ENCODE data around the gene DNAH1. TPM values are rescaled to one million over a fixed set of nuclear protein-coding genes. Genes with fewer than 3 reads are reported as not detected.

Gene DNAH1
- total and polyA plus RNA-seq, 2 donors from 2014 or later = 1.7 to 12.1 TPM

DNA sequence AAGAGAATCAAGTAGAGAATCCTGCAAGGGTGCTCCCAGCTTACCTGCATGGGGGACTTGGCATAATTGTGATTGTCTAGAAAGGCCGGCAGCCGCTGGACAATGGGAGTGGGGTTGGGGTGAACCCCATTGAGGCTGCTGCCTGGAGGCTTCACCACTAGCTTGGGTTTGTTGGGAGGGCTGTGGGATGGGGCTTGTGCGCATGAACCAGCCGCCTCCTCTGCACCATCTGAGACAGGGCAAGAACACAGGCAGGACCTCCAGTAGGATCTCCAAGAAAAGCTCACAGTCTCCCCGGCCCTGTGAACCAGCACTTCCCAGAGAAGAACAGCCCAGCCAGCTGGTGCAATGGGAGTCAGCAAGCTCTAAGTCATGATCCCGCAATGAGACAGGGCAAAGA lies 88.9 kb downstream of the DNAH1 start:
- Histone ChIP-seq H3K9ac (ENCODE audit: low read length in 3 of 3) (no peak overlapping the region), H3K4me1 (ENCODE audit: control insufficient read depth in 2 of 3, insufficient read depth in 2 of 3, low read depth in 1 of 3, low read length in 3 of 3) (peaks cover 6 to 14% (median 10%) of the 10 kb centered on the region in 3 donors), H3K4me3 (ENCODE audit: low read length in 3 of 3) (no peak overlapping the region), H3K27me3 (ENCODE audit: control insufficient read depth, insufficient read depth, low read length) (no peaks in the 10 kb centered on the region), H3K9me3 (ENCODE audit: control insufficient read depth in 2 of 3, insufficient read depth in 1 of 3, low read length in 3 of 3) (no peaks in the 10 kb centered on the region), H3K36me3 (ENCODE audit: control insufficient read depth in 2 of 3, insufficient read depth in 3 of 3, low read length in 3 of 3) (peaks cover 0 to 69% (median 43%) of the 10 kb centered on the region in 3 donors), H3K27ac (ENCODE audit: low read depth in 2 of 2, low read length in 2 of 2) (no peak overlapping the region)
- DNase-seq (peak in 2 of 5 donors; percentile 30 to 43), FAIRE-seq (no peak)
- intact Hi-C loops (cut with DNase I) = no loop called here
- TF ChIP-seq, protein P1, sequence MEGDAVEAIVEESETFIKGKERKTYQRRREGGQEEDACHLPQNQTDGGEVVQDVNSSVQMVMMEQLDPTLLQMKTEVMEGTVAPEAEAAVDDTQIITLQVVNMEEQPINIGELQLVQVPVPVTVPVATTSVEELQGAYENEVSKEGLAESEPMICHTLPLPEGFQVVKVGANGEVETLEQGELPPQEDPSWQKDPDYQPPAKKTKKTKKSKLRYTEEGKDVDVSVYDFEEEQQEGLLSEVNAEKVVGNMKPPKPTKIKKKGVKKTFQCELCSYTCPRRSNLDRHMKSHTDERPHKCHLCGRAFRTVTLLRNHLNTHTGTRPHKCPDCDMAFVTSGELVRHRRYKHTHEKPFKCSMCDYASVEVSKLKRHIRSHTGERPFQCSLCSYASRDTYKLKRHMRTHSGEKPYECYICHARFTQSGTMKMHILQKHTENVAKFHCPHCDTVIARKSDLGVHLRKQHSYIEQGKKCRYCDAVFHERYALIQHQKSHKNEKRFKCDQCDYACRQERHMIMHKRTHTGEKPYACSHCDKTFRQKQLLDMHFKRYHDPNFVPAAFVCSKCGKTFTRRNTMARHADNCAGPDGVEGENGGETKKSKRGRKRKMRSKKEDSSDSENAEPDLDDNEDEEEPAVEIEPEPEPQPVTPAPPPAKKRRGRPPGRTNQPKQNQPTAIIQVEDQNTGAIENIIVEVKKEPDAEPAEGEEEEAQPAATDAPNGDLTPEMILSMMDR (IDR thresholded peaks at IDR 0.05; ENCODE audit: borderline replicate concordance, extremely low read depth, insufficient read depth) = no peak

DNA sequence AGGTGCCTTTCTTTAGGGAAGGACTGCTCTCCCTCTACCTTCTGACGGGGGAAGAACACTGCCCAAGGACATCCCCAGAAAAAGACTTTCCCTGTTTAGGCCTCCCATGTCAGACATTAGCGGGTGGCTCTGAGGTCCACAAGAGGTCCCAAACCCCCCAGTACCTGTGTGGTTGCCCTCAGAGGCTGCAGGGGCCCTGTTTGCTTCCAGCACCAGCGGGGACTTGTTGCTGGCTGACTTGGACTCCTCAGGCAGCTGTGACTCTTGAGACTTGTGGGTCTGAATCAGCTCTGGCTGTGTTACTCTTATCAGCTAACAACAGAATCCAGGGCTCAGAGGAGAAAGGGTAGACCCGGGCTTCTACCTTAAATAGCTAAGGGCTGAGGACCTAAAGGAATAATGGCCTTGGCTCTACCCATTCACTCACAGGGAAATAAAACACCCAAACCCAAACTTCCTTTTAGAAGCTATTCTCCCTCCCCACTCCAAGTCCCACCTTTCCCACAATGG lies 89.5 kb downstream of the DNAH1 start:
- Histone ChIP-seq H3K4me3 (ENCODE audit: low read length in 3 of 3) (no peak overlapping the region), H3K4me1 (ENCODE audit: control insufficient read depth in 2 of 3, insufficient read depth in 2 of 3, low read depth in 1 of 3, low read length in 3 of 3) (peaks cover 6 to 14% (median 10%) of the 10 kb centered on the region in 3 donors), H3K36me3 (ENCODE audit: control insufficient read depth in 2 of 3, insufficient read depth in 3 of 3, low read length in 3 of 3) (peaks cover 0 to 66% (median 43%) of the 10 kb centered on the region in 3 donors), H3K27ac (ENCODE audit: low read depth in 2 of 2, low read length in 2 of 2) (no peak overlapping the region), H3K9ac (ENCODE audit: low read length in 3 of 3) (no peak overlapping the region), H3K9me3 (ENCODE audit: control insufficient read depth in 2 of 3, insufficient read depth in 1 of 3, low read length in 3 of 3) (no peaks in the 10 kb centered on the region), H3K27me3 (ENCODE audit: control insufficient read depth, insufficient read depth, low read length) (no peaks in the 10 kb centered on the region)
- FAIRE-seq = no peak
- TF ChIP-seq, protein P1 (IDR thresholded peaks at IDR 0.05; ENCODE audit: borderline replicate concordance, extremely low read depth, insufficient read depth) = no peak
- DNase-seq = peak in 1 of 5 donors; percentile 20
- intact Hi-C loops (cut with DNase I) = no loop called here

DNA sequence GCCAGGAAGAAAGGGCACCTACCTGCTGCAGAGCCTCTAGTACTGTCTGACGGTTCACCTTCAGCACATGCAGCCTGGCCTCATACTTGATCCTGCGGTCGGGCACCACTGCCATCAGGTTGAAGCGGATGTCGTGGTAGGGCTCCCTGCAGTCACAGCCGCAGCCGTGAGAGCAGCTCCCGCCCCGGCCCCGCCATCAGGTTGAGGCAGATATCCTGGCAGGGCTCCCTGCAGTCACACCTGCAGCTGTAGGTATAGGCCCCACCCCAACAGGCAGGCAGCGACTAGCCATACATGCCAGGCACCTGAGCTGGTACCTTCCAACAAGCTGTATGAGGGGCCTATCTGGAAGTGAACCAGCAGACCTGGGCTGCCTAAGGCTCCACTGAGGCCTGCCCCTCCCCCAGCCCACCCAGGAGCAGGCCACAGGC lies 90.1 kb downstream of the DNAH1 start:
- FAIRE-seq (no peak), DNase-seq (peak in 2 of 5 donors; percentile 37 to 73)
- Histone ChIP-seq H3K4me3 (ENCODE audit: low read length in 3 of 3) (no peak overlapping the region), H3K27me3 (ENCODE audit: control insufficient read depth, insufficient read depth, low read length) (no peaks in the 10 kb centered on the region), H3K4me1 (ENCODE audit: control insufficient read depth in 2 of 3, insufficient read depth in 2 of 3, low read depth in 1 of 3, low read length in 3 of 3) (peaks cover 6 to 14% (median 13%) of the 10 kb centered on the region in 3 donors), H3K36me3 (ENCODE audit: control insufficient read depth in 2 of 3, insufficient read depth in 3 of 3, low read length in 3 of 3) (peaks cover 0 to 63% (median 41%) of the 10 kb centered on the region in 3 donors), H3K27ac (ENCODE audit: low read depth in 2 of 2, low read length in 2 of 2) (no peak overlapping the region), H3K9ac (ENCODE audit: low read length in 3 of 3) (no peak overlapping the region), H3K9me3 (ENCODE audit: control insufficient read depth in 2 of 3, insufficient read depth in 1 of 3, low read length in 3 of 3) (no peaks in the 10 kb centered on the region)
- TF ChIP-seq, protein P1 (IDR thresholded peaks at IDR 0.05; ENCODE audit: borderline replicate concordance, extremely low read depth, insufficient read depth) = no peak
- intact Hi-C loops (cut with DNase I) = no loop called here
